Measurements from ENCODE around the gene SLC6A16.
A peak's percentile ranks its signal among the peaks of the same experiment; 100 is the strongest.
"Not testable (repeated sequence)": the region's sequence is repeated elsewhere in the genome, so short reads cannot be mapped to it uniquely, and the experiment has no call there.

Gene SLC6A16

GRCh38 chr19:49331616-49332055 lies 6.6 kb upstream of the SLC6A16 start:
- H3K9me2 ChIP-seq (replicated peaks; ENCODE audit: low read depth, low read length): no peaks in the 10 kb centered on the region
- H3K4me2 ChIP-seq (ENCODE audit: low read depth, low read length, poor library complexity, severe bottlenecking): peak overlapping the region; percentile 59
- H3K27me3 ChIP-seq (ENCODE audit: insufficient read depth, low read length, poor library complexity, severe bottlenecking): no peaks in the 10 kb centered on the region
- no peaks in the 10 kb centered on the region for H3F3A ChIP-seq (ENCODE audit: low read depth)
- peak overlapping the region; percentile 60 for H3K4me3 ChIP-seq (ENCODE audit: low read length, poor library complexity, severe bottlenecking)
- peaks cover 37% of the 10 kb centered on the region for H3K4me1 ChIP-seq (ENCODE audit: insufficient read depth, low read length, poor library complexity, severe bottlenecking)
- no peaks in the 10 kb centered on the region for H4K20me1 ChIP-seq (ENCODE audit: insufficient read depth, low read length, poor library complexity, severe bottlenecking)
- TF ChIP-seq CTCF (conservative IDR thresholded peaks at IDR 0.05; ENCODE audit: low read length) (no peak), EZH2phosphoT487 (IDR thresholded peaks at IDR 0.05; ENCODE audit: borderline replicate concordance) (no peak)
- no peaks in the 10 kb centered on the region for H3K36me3 ChIP-seq (ENCODE audit: insufficient read depth, low read length)
- H2AFZ ChIP-seq (ENCODE audit: low read length): peak overlapping the region; percentile 81
- H3K9ac ChIP-seq (ENCODE audit: low read depth, low read length, poor library complexity, severe bottlenecking): peak overlapping the region; percentile 18
- peaks cover 11% of the 10 kb centered on the region; the same call in 1 of the 2 replicates for H3K79me2 ChIP-seq (ENCODE audit: insufficient read depth, low read length)
- H3K9me3 ChIP-seq (ENCODE audit: insufficient read depth, low read depth, low read length): no peaks in the 10 kb centered on the region

- Histone ChIP-seq H2AFZ (ENCODE audit: low read length) (peak overlapping the region; percentile 81), H3K4me1 (ENCODE audit: insufficient read depth, low read length, poor library complexity, severe bottlenecking) (peaks cover 37% of the 10 kb centered on the region), H3K4me2 (ENCODE audit: low read depth, low read length, poor library complexity, severe bottlenecking) (peak overlapping the region; percentile 59), H3K4me3 (ENCODE audit: low read length, poor library complexity, severe bottlenecking) (peak overlapping the region; percentile 60), H3K9ac (ENCODE audit: low read depth, low read length, poor library complexity, severe bottlenecking) (peak overlapping the region; percentile 18)
- H3K79me2 ChIP-seq (ENCODE audit: insufficient read depth, low read length); H3K9me2 ChIP-seq (replicated peaks; ENCODE audit: low read depth, low read length); H3K36me3 ChIP-seq (ENCODE audit: insufficient read depth, low read length); H4K20me1 ChIP-seq (ENCODE audit: insufficient read depth, low read length, poor library complexity, severe bottlenecking); H3F3A ChIP-seq (ENCODE audit: low read depth); H3K9me3 ChIP-seq (ENCODE audit: insufficient read depth, low read depth, low read length); H3K27me3 ChIP-seq (ENCODE audit: insufficient read depth, low read length, poor library complexity, severe bottlenecking): not testable (repeated sequence)
Observed at GRCh38 chr19:49331187-49331586, 6.2 kb upstream of the SLC6A16 start.

GRCh38 chr19:49328741-49329140 lies 3.8 kb upstream of the SLC6A16 start:
- no peaks in the 10 kb centered on the region for H3K36me3 ChIP-seq (ENCODE audit: insufficient read depth, low read length)
- H3K9me2 ChIP-seq (replicated peaks; ENCODE audit: low read depth, low read length): no peaks in the 10 kb centered on the region
- peaks cover 21% of the 10 kb centered on the region for H3K4me1 ChIP-seq (ENCODE audit: insufficient read depth, low read length, poor library complexity, severe bottlenecking)
- no peak overlapping the region for H2AFZ ChIP-seq (ENCODE audit: low read length)
- H3K9ac ChIP-seq (ENCODE audit: low read depth, low read length, poor library complexity, severe bottlenecking): no peak overlapping the region
- no peaks in the 10 kb centered on the region for H3K27me3 ChIP-seq (ENCODE audit: insufficient read depth, low read length, poor library complexity, severe bottlenecking)
- H3K9me3 ChIP-seq (ENCODE audit: insufficient read depth, low read depth, low read length): no peaks in the 10 kb centered on the region
- TF ChIP-seq CTCF (conservative IDR thresholded peaks at IDR 0.05; ENCODE audit: low read length) (no peak), EZH2phosphoT487 (IDR thresholded peaks at IDR 0.05; ENCODE audit: borderline replicate concordance) (no peak)
- no peaks in the 10 kb centered on the region for H3K79me2 ChIP-seq (ENCODE audit: insufficient read depth, low read length)
- H3F3A ChIP-seq (ENCODE audit: low read depth): no peaks in the 10 kb centered on the region
- no peaks in the 10 kb centered on the region for H4K20me1 ChIP-seq (ENCODE audit: insufficient read depth, low read length, poor library complexity, severe bottlenecking)
- H3K4me2 ChIP-seq (ENCODE audit: low read depth, low read length, poor library complexity, severe bottlenecking): no peak overlapping the region
- no peak overlapping the region for H3K4me3 ChIP-seq (ENCODE audit: low read length, poor library complexity, severe bottlenecking)

- H3K4me2 ChIP-seq (ENCODE audit: low read depth, low read length, poor library complexity, severe bottlenecking): peak overlapping the region; percentile 47
- TF ChIP-seq CTCF (conservative IDR thresholded peaks at IDR 0.05; ENCODE audit: low read length): peak; percentile 80
- no peak for TF ChIP-seq EZH2phosphoT487 (IDR thresholded peaks at IDR 0.05; ENCODE audit: borderline replicate concordance)
- no peaks in the 10 kb centered on the region for H3K36me3 ChIP-seq (ENCODE audit: insufficient read depth, low read length)
- peaks cover 16% of the 10 kb centered on the region for H3K4me1 ChIP-seq (ENCODE audit: insufficient read depth, low read length, poor library complexity, severe bottlenecking)
- no peaks in the 10 kb centered on the region for H3K9me3 ChIP-seq (ENCODE audit: insufficient read depth, low read depth, low read length)
- no peaks in the 10 kb centered on the region for H3F3A ChIP-seq (ENCODE audit: low read depth)
- H4K20me1 ChIP-seq (ENCODE audit: insufficient read depth, low read length, poor library complexity, severe bottlenecking): no peaks in the 10 kb centered on the region
- no peaks in the 10 kb centered on the region for H3K9me2 ChIP-seq (replicated peaks; ENCODE audit: low read depth, low read length)
- H3K9ac ChIP-seq (ENCODE audit: low read depth, low read length, poor library complexity, severe bottlenecking): peak overlapping the region; percentile 34
- H2AFZ ChIP-seq (ENCODE audit: low read length): peak overlapping the region; percentile 71
- no peaks in the 10 kb centered on the region for H3K27me3 ChIP-seq (ENCODE audit: insufficient read depth, low read length, poor library complexity, severe bottlenecking)
- H3K79me2 ChIP-seq (ENCODE audit: insufficient read depth, low read length): no peaks in the 10 kb centered on the region
- no peak overlapping the region for H3K4me3 ChIP-seq (ENCODE audit: low read length, poor library complexity, severe bottlenecking)
Observed at GRCh38 chr19:49327878-49328544, 3.0 kb upstream of the SLC6A16 start.
